HCT116 (cell line): Measurements from ENCODE around the gene PLA2G12B. TPM values are rescaled to one million over a fixed set of nuclear protein-coding genes. Genes with fewer than 3 reads are reported as not detected.

Experiments
- ATAC-seq: fragments of 200-7000 bp; cut with Tn5 transposase; 2 replicates; pipeline ENCODE4 v1.9.1; 2020; ENCODE audit warnings: mild to moderate bottlenecking, moderate library complexity
- BruUV-seq: library from RNA; stranded (reverse); fragments of 400-500 nt; replicated peaks from 2 replicates; lab custom pipeline; 2021; lab: Mats Ljungman, UMichigan
- CTCF ChIA-PET: fragments of 300-600 bp; sonication (Branson Sonifier 250); formaldehyde crosslinking; loops from one replicate; lab custom pipeline; 2021; ENCODE audit warnings: antibody characterized with exemption; lab: Charles Lee
- POLR2A ChIA-PET: fragments of 300-600, 350-600 bp; sonication (Branson Sonifier 250); formaldehyde crosslinking; loops from one replicate; lab custom pipeline; 2021; ENCODE audit warnings: antibody characterized with exemption; lab: Charles Lee
- RAD21 ChIA-PET, 2 experiments: fragments of 300-600 bp; sonication (Branson Sonifier 250); formaldehyde crosslinking; loops; one replicate each; lab custom pipeline; 2023; ENCODE audit warnings: low total read pairs in 2 of 2; ENCODE audit not compliant: uncharacterized antibody in 2 of 2, unreplicated experiment in 2 of 2, low non-redundant PET in 1 of 2; lab: Charles Lee
- DNase-seq: peaks from one replicate; pipeline ENCODE4 v3.0.0-alpha.2; 2010; ENCODE audit warnings: low read depth, low spot score
- H2AFZ ChIP-seq: fragments of 200-600 bp; shearing (Covaris generic), sonication (generic); 2 replicates; pipeline ENCODE4 v1.6.1; 2017; ENCODE audit warnings: low read depth, mixed run types, mixed read lengths, antibody characterized with exemption, low read length; ENCODE audit not compliant: poor library complexity, severe bottlenecking
- H3K27ac ChIP-seq: 2 replicates; pipeline ENCODE4 v1.5.1; 2012; ENCODE audit warnings: low read depth, low read length
- H3K27me3 ChIP-seq: fragments of 200-600 bp; sonication (generic); 2 replicates; pipeline ENCODE4 v1.6.1; 2016; ENCODE audit warnings: mixed run types, low read length, mixed read lengths; ENCODE audit not compliant: insufficient read depth
- H3K36me3 ChIP-seq, 2 experiments: fragments of 200-500 bp in 1 of 2; fragments of 200-600 bp in 1 of 2; sonication (Bioruptor generic) in 1 of 2; sonication (generic) in 1 of 2; 2 replicates each; pipeline versions ENCODE4 v1.5.1 to v1.6.1; 2014 to 2016; ENCODE audit warnings: low read length in 2 of 2, inconsistent platforms in 1 of 2, mixed read lengths in 1 of 2, mixed run types in 1 of 2; ENCODE audit not compliant: insufficient read depth in 2 of 2, control insufficient read depth in 1 of 2
- H3K4me1 ChIP-seq, 2 experiments: fragments of 200-600 bp in 1 of 2; sonication (generic) in 1 of 2; 2 replicates each; pipeline versions ENCODE4 v1.5.1 to v1.6.1; 2012 to 2017; ENCODE audit warnings: low read length in 2 of 2, inconsistent platforms in 1 of 2, mild to moderate bottlenecking in 1 of 2, mixed read lengths in 1 of 2, mixed run types in 1 of 2, moderate library complexity in 1 of 2; ENCODE audit not compliant: insufficient read depth in 2 of 2, control insufficient read depth in 1 of 2
- H3K4me2 ChIP-seq: fragments of 200-600 bp; sonication (generic); 2 replicates; pipeline ENCODE4 v1.6.1; 2017; ENCODE audit warnings: mixed run types, low read length, mixed read lengths
- H3K4me3 ChIP-seq, 2 experiments: fragments of 200-600 bp in 1 of 2; sonication (generic) in 1 of 2; replicated peaks in 1 of 2; 2 replicates each; pipeline ENCODE4 v1.5.1; 2011 to 2016; ENCODE audit warnings: low read length in 2 of 2, control low read depth in 1 of 2, low read depth in 1 of 2, mild to moderate bottlenecking in 1 of 2, mixed read lengths in 1 of 2, mixed run types in 1 of 2
- H3K79me2 ChIP-seq: fragments of 200-600 bp; sonication (generic); 2 replicates; pipeline ENCODE4 v1.6.1; 2017; ENCODE audit warnings: mild to moderate bottlenecking, mixed run types, low read length, moderate library complexity, mixed read lengths; ENCODE audit not compliant: insufficient read depth
- H3K9ac ChIP-seq: fragments of 200-600 bp; sonication (generic); 2 replicates; pipeline ENCODE4 v1.6.1; 2016; ENCODE audit warnings: low read length, mixed read lengths
- H3K9me2 ChIP-seq: fragments of 200-600 bp; sonication (generic), shearing (Covaris generic); 2 replicates; pipeline ENCODE4 v1.6.1; 2017; ENCODE audit warnings: mixed run types, mild to moderate bottlenecking, moderate library complexity; ENCODE audit not compliant: insufficient read depth
- H3K9me3 ChIP-seq, 2 experiments: fragments of 200-500 bp in 1 of 2; fragments of 200-600 bp in 1 of 2; sonication (Bioruptor generic) in 1 of 2; sonication (generic) in 1 of 2; 2 replicates each; pipeline ENCODE4 v1.6.1; 2014 to 2017; ENCODE audit warnings: low read length in 2 of 2, mixed read lengths in 2 of 2, inconsistent platforms in 1 of 2, low read depth in 1 of 2, mild to moderate bottlenecking in 1 of 2, mixed run types in 1 of 2, moderate library complexity in 1 of 2; ENCODE audit not compliant: control insufficient read depth in 1 of 2, insufficient read depth in 1 of 2
- H4K20me1 ChIP-seq: fragments of 200-600 bp; sonication (generic), shearing (Covaris generic); 2 replicates; pipeline ENCODE4 v1.6.1; 2017; ENCODE audit warnings: mixed run types, mild to moderate bottlenecking, moderate library complexity; ENCODE audit not compliant: insufficient read depth
- CTCF ChIP-seq, 3 experiments: fragments of 200-600 bp in 1 of 3; sonication (generic) in 1 of 3; IDR thresholded peaks in 2 of 3; conservative IDR thresholded peaks in 1 of 3; 2 replicates each; pipeline ENCODE4 v1.5.1; 2012 to 2017; ENCODE audit warnings: low read depth in 2 of 3, low read length in 2 of 3, antibody characterized with exemption in 1 of 3, borderline replicate concordance in 1 of 3, control low read depth in 1 of 3, mild to moderate bottlenecking in 1 of 3, mixed read lengths in 1 of 3, mixed run types in 1 of 3, moderate library complexity in 1 of 3; ENCODE audit not compliant: insufficient read depth in 1 of 3
- EZH2phosphoT487 ChIP-seq: fragments of 200-600 bp; IDR thresholded peaks from 2 replicates; pipeline ENCODE4 v1.6.1; 2018; ENCODE audit warnings: antibody characterized with exemption, borderline replicate concordance
- POLR2AphosphoS5 ChIP-seq: IDR thresholded peaks from 2 replicates; pipeline ENCODE4 v1.6.1; 2011; ENCODE audit warnings: mild to moderate bottlenecking, low read depth, low read length, moderate library complexity
- RAD21 ChIP-seq: IDR thresholded peaks from 2 replicates; pipeline ENCODE4 v1.6.1; 2012; ENCODE audit warnings: low read depth, mild to moderate bottlenecking
- SIN3A ChIP-seq: IDR thresholded peaks from 2 replicates; pipeline ENCODE4 v1.6.1; 2012; ENCODE audit warnings: low read depth
- TCF7L2 ChIP-seq: IDR thresholded peaks from 2 replicates; pipeline ENCODE4 v1.7.0; 2011; ENCODE audit warnings: borderline replicate concordance, inconsistent platforms; ENCODE audit not compliant: insufficient read depth, insufficient read length; ENCODE audit errors: extremely low read depth
- ZBTB33 ChIP-seq: IDR thresholded peaks from 2 replicates; pipeline ENCODE4 v1.6.1; 2011; ENCODE audit warnings: mild to moderate bottlenecking, low read length, moderate library complexity; ENCODE audit not compliant: insufficient replicate concordance; ENCODE audit errors: extremely low read depth
- intact Hi-C: fragments of 100-400 bp; cut with micrococcal nuclease; formaldehyde crosslinking; loops from 2 replicates; pipeline ENCODE4 v1.10.0; 2022
- total RNA-seq: library from RNA; stranded (reverse); gene quantifications from one replicate; pipeline ENCODE4 v1.2.1, GENCODE V29; 2021; ENCODE audit not compliant: unreplicated experiment

PLA2G12B gene
- total RNA-seq, 1 experiment from 2014 or later: not detected

- peaks cover 9 to 16% of the 10 kb centered on the region in 2 experiments; a peak in 3 of 4 replicates for H3K9me3 ChIP-seq
- TF ChIP-seq POLR2AphosphoS5: no peak
- no peak for TF ChIP-seq RAD21
- TF ChIP-seq ZBTB33: no peak
- no peak for TF ChIP-seq TCF7L2
- TF ChIP-seq SIN3A: no peak
- no peak for TF ChIP-seq CTCF (IDR thresholded peaks at IDR 0.05 in 2 of 3, conservative IDR thresholded peaks at IDR 0.05 in 1 of 3; ENCODE audit: borderline replicate concordance in 1 of 3, insufficient read depth in 1 of 3, low read depth in 2 of 3, low read length in 2 of 3)
- TF ChIP-seq EZH2phosphoT487: no peak
- TF ChIP-seq, all 23 proteins: peak for 0
- intact Hi-C loops: no loop called here
- H3K4me3 ChIP-seq: no peak overlapping the region
- BruUV-seq: no TSS peak
- no peak overlapping the region for H3K9ac ChIP-seq
- ATAC-seq: no peak
- H3K27me3 ChIP-seq: no peaks in the 10 kb centered on the region
- no peaks in the 10 kb centered on the region for H3K36me3 ChIP-seq
- POLR2A ChIA-PET: no interaction called here
- no peaks in the 10 kb centered on the region for H4K20me1 ChIP-seq
- no peak for DNase-seq
- no peak overlapping the region for H2AFZ ChIP-seq
- H3K9me2 ChIP-seq: no peaks in the 10 kb centered on the region
- no peaks in the 10 kb centered on the region for H3K79me2 ChIP-seq
- CTCF ChIA-PET: no interaction called here
- H3K4me2 ChIP-seq: no peak overlapping the region
- no peak overlapping the region for H3K27ac ChIP-seq
- RAD21 ChIA-PET: no interaction called here
- H3K4me1 ChIP-seq: no peaks in the 10 kb centered on the region
Observed at GRCh38 chr10:72979709-72980108, 25.1 kb upstream of the PLA2G12B start.
